CD4-positive, alpha-beta memory T cell (primary cell): Measurements from ENCODE around the gene FGD2. TPM values are rescaled to one million over a fixed set of nuclear protein-coding genes. Genes with fewer than 3 reads are reported as not detected.

Experiments used
- CTCF ChIA-PET: fragments of 350-600 bp; sonication (Branson Sonifier 250); formaldehyde crosslinking; loops from one replicate; lab custom pipeline; 2021; ENCODE audit warnings: inconsistent platforms; ENCODE audit not compliant: partially characterized antibody; lab: Charles Lee
- POLR2A ChIA-PET: fragments of 350-600 bp; sonication (Branson Sonifier 250); formaldehyde crosslinking; loops from one replicate; lab custom pipeline; 2021; ENCODE audit not compliant: partially characterized antibody; lab: Charles Lee
- DNase-seq, 5 donors: peaks; one replicate each; pipeline versions ENCODE4 v3.0.0 to v3.0.0-alpha.2; 2020 to 2022; ENCODE audit warnings: mixed read lengths in 1 of 5
- H3K27ac ChIP-seq: one replicate; pipeline ENCODE4 v1.7.0; 2013; ENCODE audit warnings: low read depth, low read length
- H3K27me3 ChIP-seq: 2 replicates; pipeline ENCODE4 v1.7.0; 2013; ENCODE audit warnings: mild to moderate bottlenecking, low read length, moderate library complexity; ENCODE audit not compliant: insufficient read depth
- H3K36me3 ChIP-seq: 2 replicates; pipeline ENCODE4 v1.7.0; 2013; ENCODE audit warnings: mild to moderate bottlenecking, low read length, moderate library complexity; ENCODE audit not compliant: insufficient read depth
- H3K4me1 ChIP-seq: 2 replicates; pipeline ENCODE4 v1.7.0; 2013; ENCODE audit warnings: mild to moderate bottlenecking, low read length, moderate library complexity; ENCODE audit not compliant: insufficient read depth
- H3K4me3 ChIP-seq, 2 donors: one replicate each; pipeline ENCODE4 v1.7.0; 2013; ENCODE audit warnings: low read length in 2 of 2, mild to moderate bottlenecking in 1 of 2
- H3K9me3 ChIP-seq, 2 donors: one replicate each; pipeline ENCODE4 v1.7.0; 2013; ENCODE audit warnings: low read length in 2 of 2, control low read depth in 1 of 2; ENCODE audit not compliant: control insufficient read depth in 1 of 2
- H3K27ac Mint-ChIP-seq, 7 donors: one replicate each; pipeline ENCODE4 v1.8.0; 2020 to 2021; ENCODE audit warnings: mixed read lengths in 7 of 7, mild to moderate bottlenecking in 6 of 7, inconsistent platforms in 3 of 7, moderate library complexity in 3 of 7
- H3K27me3 Mint-ChIP-seq, 2 donors: one replicate each; pipeline ENCODE4 v1.8.0; 2020 to 2021; ENCODE audit warnings: mixed read lengths in 2 of 2
- H3K36me3 Mint-ChIP-seq, 2 donors: one replicate each; pipeline ENCODE4 v1.8.0; 2020 to 2021; ENCODE audit warnings: mixed read lengths in 2 of 2, inconsistent platforms in 1 of 2, mild to moderate bottlenecking in 1 of 2
- H3K4me1 Mint-ChIP-seq, 4 donors: one replicate each; pipeline ENCODE4 v1.8.0; 2020 to 2021; ENCODE audit warnings: mixed read lengths in 4 of 4, mild to moderate bottlenecking in 1 of 4
- H3K4me3 Mint-ChIP-seq, 8 donors: one replicate each; pipeline ENCODE4 v1.8.0; 2020 to 2021; ENCODE audit warnings: mixed read lengths in 8 of 8, mild to moderate bottlenecking in 7 of 8, moderate library complexity in 6 of 8, inconsistent platforms in 3 of 8
- H3K9me3 Mint-ChIP-seq, 8 donors: one replicate each; pipeline ENCODE4 v1.8.0; 2020 to 2021; ENCODE audit warnings: mixed read lengths in 8 of 8, mild to moderate bottlenecking in 5 of 8, inconsistent platforms in 3 of 8, moderate library complexity in 1 of 8
- intact Hi-C: fragments of 100-400 bp; cut with micrococcal nuclease; formaldehyde crosslinking; loops from one replicate; pipeline ENCODE4 v1.15.1; 2023
- polyA plus RNA-seq, 2 donors: library from polyadenylated mRNA; unstranded; fragments of 300-500 nt; fragmentation: Illumina TruSeq; gene quantifications; one replicate each; pipeline ENCODE4 v1.2.3, GENCODE V29; 2021
- total RNA-seq, 2 experiments: library from RNA; stranded (reverse); gene quantifications; one replicate each; pipeline ENCODE4 v1.2.3, GENCODE V29; 2021

FGD2 gene
- total and polyA plus RNA-seq, 4 experiments from 2014 or later: 0.11 to 1.5 (median 1.4) TPM; not detected in 1

GRCh38 chr6:36971921-36972673 lies 33.4 kb upstream of the FGD2 start:
- no peak overlapping the region for H3K27ac ChIP-seq
- H3K4me3 ChIP-seq: no peak overlapping the region
- H3K27me3 ChIP-seq: no peaks in the 10 kb centered on the region
- H3K36me3 ChIP-seq: peaks cover 98% of the 10 kb centered on the region
- no peaks in the 10 kb centered on the region for H3K9me3 ChIP-seq
- Mint-ChIP-seq H3K36me3 (peaks cover 68 to 94% of the 10 kb centered on the region in 2 donors), H3K27ac (peak overlapping the region in 6 of 7 donors; percentile 36 to 66 (median 60)), H3K4me1 (peaks cover 0 to 3% (median under 1%) of the 10 kb centered on the region in 4 donors), H3K9me3 (no peaks in the 10 kb centered on the region), H3K4me3 (no peak overlapping the region), H3K27me3 (no peaks in the 10 kb centered on the region)
- intact Hi-C loops: no loop called here
- no peaks in the 10 kb centered on the region for H3K4me1 ChIP-seq
- CTCF ChIA-PET: no interaction called here
- POLR2A ChIA-PET: interaction anchor here (1.0 to 1.5 kb wide), 2 partner anchors 8 to 9 kb away, joined by 3 to 4 read pairs; no protein-coding TSS in a partner anchor
- no peak for DNase-seq

- no peak for DNase-seq
- Mint-ChIP-seq H3K36me3 (peaks cover 71 to 94% of the 10 kb centered on the region in 2 donors), H3K27ac (peak overlapping the region in 2 of 7 donors; percentile 13 to 29), H3K4me3 (no peak overlapping the region), H3K4me1 (peaks cover 0 to 5% (median 2%) of the 10 kb centered on the region in 4 donors), H3K27me3 (no peaks in the 10 kb centered on the region), H3K9me3 (no peaks in the 10 kb centered on the region)
- H3K36me3 ChIP-seq: peaks cover 98% of the 10 kb centered on the region
- intact Hi-C loops: no loop called here
- ChIA-PET POLR2A (interaction anchor here (1.0 to 1.5 kb wide), 2 partner anchors 8 to 9 kb away, joined by 3 to 4 read pairs; no protein-coding TSS in a partner anchor), CTCF (no interaction called here)
- H3K9me3 ChIP-seq: no peaks in the 10 kb centered on the region
- H3K4me3 ChIP-seq: no peak overlapping the region
- H3K27ac ChIP-seq: no peak overlapping the region
- H3K27me3 ChIP-seq: no peaks in the 10 kb centered on the region
- H3K4me1 ChIP-seq: no peaks in the 10 kb centered on the region
Observed at GRCh38 chr6:36973190-36973589, 32.3 kb upstream of the FGD2 start.

- Mint-ChIP-seq H3K27me3 (no peaks in the 10 kb centered on the region), H3K4me1 (peaks cover 0 to 5% (median 2%) of the 10 kb centered on the region in 4 donors), H3K27ac (peak overlapping the region in 3 of 7 donors; percentile 9 to 75 (median 29)), H3K9me3 (no peaks in the 10 kb centered on the region), H3K4me3 (no peak overlapping the region), H3K36me3 (peaks cover 71 to 93% of the 10 kb centered on the region in 2 donors)
- Histone ChIP-seq H3K4me3 (no peak overlapping the region), H3K9me3 (no peaks in the 10 kb centered on the region), H3K27ac (no peak overlapping the region), H3K4me1 (no peaks in the 10 kb centered on the region), H3K36me3 (peaks cover 98% of the 10 kb centered on the region), H3K27me3 (no peaks in the 10 kb centered on the region)
- intact Hi-C loops: no loop called here
- CTCF ChIA-PET: no interaction called here
- POLR2A ChIA-PET: interaction anchor here (1.5 kb wide), 1 partner anchor 10 kb away, joined by 4 read pairs; no protein-coding TSS in a partner anchor
- DNase-seq: no peak
Observed at GRCh38 chr6:36973647-36974046, 31.8 kb upstream of the FGD2 start.

GRCh38 chr6:36975231-36976006 lies 30.0 kb upstream of the FGD2 start:
- peaks cover under 1% of the 10 kb centered on the region for H3K4me1 ChIP-seq
- no peak for DNase-seq
- intact Hi-C loops: no loop called here
- Mint-ChIP-seq H3K9me3 (no peaks in the 10 kb centered on the region), H3K27me3 (no peaks in the 10 kb centered on the region), H3K36me3 (peaks cover 69 to 93% of the 10 kb centered on the region in 2 donors), H3K4me3 (no peak overlapping the region), H3K4me1 (peaks cover 11 to 21% (median 14%) of the 10 kb centered on the region in 4 donors), H3K27ac (peak overlapping the region in 3 of 7 donors; percentile 10 to 51 (median 18))
- peaks cover 82% of the 10 kb centered on the region for H3K36me3 ChIP-seq
- CTCF ChIA-PET: interaction anchor here (3.2 kb wide), 1 partner anchor 43 kb away, joined by 16 read pairs; no protein-coding TSS in a partner anchor
- H3K9me3 ChIP-seq: no peaks in the 10 kb centered on the region
- no peak overlapping the region for H3K4me3 ChIP-seq
- H3K27ac ChIP-seq: no peak overlapping the region
- POLR2A ChIA-PET: interaction anchor here (0.8 to 0.9 kb wide), 2 partner anchors 11 to 90 kb away, joined by 3 read pairs; partner anchors contain the start of genes C6orf89 and MTCH1
- H3K27me3 ChIP-seq: no peaks in the 10 kb centered on the region

GRCh38 chr6:36976007-36976264 lies 29.5 kb upstream of the FGD2 start:
- Histone ChIP-seq H3K4me3 (no peak overlapping the region), H3K9me3 (no peaks in the 10 kb centered on the region), H3K36me3 (peaks cover 77% of the 10 kb centered on the region), H3K27me3 (no peaks in the 10 kb centered on the region), H3K27ac (no peak overlapping the region), H3K4me1 (peaks cover 5% of the 10 kb centered on the region)
- intact Hi-C loops: no loop called here
- POLR2A ChIA-PET: interaction anchor here (0.8 kb wide), 1 partner anchor 91 kb away, joined by 3 read pairs; the partner anchor contains the start of gene C6orf89
- DNase-seq: no peak
- H3K4me1 Mint-ChIP-seq: peaks cover 14 to 26% (median 18%) of the 10 kb centered on the region in 4 donors
- CTCF ChIA-PET: interaction anchor here (3.2 kb wide), 1 partner anchor 42 kb away, joined by 16 read pairs; no protein-coding TSS in a partner anchor
- H3K36me3 Mint-ChIP-seq: peaks cover 67 to 94% of the 10 kb centered on the region in 2 donors
- H3K4me3 Mint-ChIP-seq: no peak overlapping the region
- H3K27ac Mint-ChIP-seq: peak overlapping the region in 2 of 7 donors; percentile 18 to 51
- no peaks in the 10 kb centered on the region for H3K9me3 Mint-ChIP-seq
- H3K27me3 Mint-ChIP-seq: no peaks in the 10 kb centered on the region

GRCh38 chr6:36976509-36976908 lies 28.9 kb upstream of the FGD2 start:
- intact Hi-C loops: no loop called here
- Mint-ChIP-seq H3K4me1 (peaks cover 15 to 26% (median 22%) of the 10 kb centered on the region in 4 donors), H3K27ac (peak overlapping the region in 1 of 7 donors; percentile 53), H3K36me3 (peaks cover 65 to 92% of the 10 kb centered on the region in 2 donors), H3K4me3 (no peak overlapping the region), H3K27me3 (no peaks in the 10 kb centered on the region), H3K9me3 (no peaks in the 10 kb centered on the region)
- Histone ChIP-seq H3K4me1 (peaks cover 11% of the 10 kb centered on the region), H3K9me3 (no peaks in the 10 kb centered on the region), H3K4me3 (no peak overlapping the region), H3K27ac (no peak overlapping the region), H3K36me3 (peaks cover 76% of the 10 kb centered on the region), H3K27me3 (no peaks in the 10 kb centered on the region)
- ChIA-PET CTCF (interaction anchor here (3.2 kb wide), 1 partner anchor 41 kb away, joined by 16 read pairs; no protein-coding TSS in a partner anchor), POLR2A (interaction anchor here (2.0 kb wide), 1 partner anchor 9 kb away, joined by 9 read pairs; the partner anchor contains the start of gene MTCH1)
- no peak for DNase-seq
